Endothelial cell (in vitro differentiated cells): ENCODE results near the gene CTNNB1. TPM values are rescaled to one million over a fixed set of nuclear protein-coding genes. Genes with fewer than 3 reads are reported as not detected.
A peak's percentile ranks its signal among the peaks of the same experiment; 100 is the strongest.

ENCODE experiments used
- DNase-seq: peaks from one replicate; pipeline ENCODE4 v3.0.0; 2021; ENCODE audit warnings: low spot score
- H3K27ac Mint-ChIP-seq: one replicate; pipeline ENCODE4 v1.8.0; 2021; ENCODE audit warnings: mixed read lengths, inconsistent platforms; ENCODE audit not compliant: unreplicated experiment
- H3K27me3 Mint-ChIP-seq: one replicate; pipeline ENCODE4 v1.8.0; 2021; ENCODE audit warnings: mild to moderate bottlenecking, moderate library complexity, mixed read lengths, inconsistent platforms; ENCODE audit not compliant: unreplicated experiment
- H3K36me3 Mint-ChIP-seq: one replicate; pipeline ENCODE4 v1.8.0; 2021; ENCODE audit warnings: mild to moderate bottlenecking, low read depth, mixed read lengths, inconsistent platforms; ENCODE audit not compliant: unreplicated experiment
- H3K4me1 Mint-ChIP-seq: one replicate; pipeline ENCODE4 v1.8.0; 2021; ENCODE audit warnings: mild to moderate bottlenecking, mixed read lengths, inconsistent platforms; ENCODE audit not compliant: unreplicated experiment
- H3K4me3 Mint-ChIP-seq: one replicate; pipeline ENCODE4 v1.8.0; 2021; ENCODE audit warnings: mild to moderate bottlenecking, mixed read lengths, inconsistent platforms; ENCODE audit not compliant: unreplicated experiment
- H3K9me3 Mint-ChIP-seq: one replicate; pipeline ENCODE4 v1.8.0; 2021; ENCODE audit warnings: mixed read lengths, inconsistent platforms; ENCODE audit not compliant: unreplicated experiment
- total RNA-seq: library from RNA; stranded (reverse); fragmentation: NEBNext Ultra II Directional; extraction: Animal tissue kit (Norgen Biotek cat#: 25700); gene quantifications from one replicate; pipeline ENCODE4 v1.2.1, GENCODE V29; 2021; ENCODE audit not compliant: unreplicated experiment
- TF ChIP-seq, protein P1 (sequence below): fragments of 200-600 bp; sonication (generic); IDR thresholded peaks from one replicate; pipeline ENCODE4 v1.5.0; 2021; ENCODE audit warnings: antibody characterized with exemption; ENCODE audit not compliant: unreplicated experiment

The CTNNB1 gene
- total RNA-seq, 1 donor from 2014 or later: 1,051 TPM

DNA sequence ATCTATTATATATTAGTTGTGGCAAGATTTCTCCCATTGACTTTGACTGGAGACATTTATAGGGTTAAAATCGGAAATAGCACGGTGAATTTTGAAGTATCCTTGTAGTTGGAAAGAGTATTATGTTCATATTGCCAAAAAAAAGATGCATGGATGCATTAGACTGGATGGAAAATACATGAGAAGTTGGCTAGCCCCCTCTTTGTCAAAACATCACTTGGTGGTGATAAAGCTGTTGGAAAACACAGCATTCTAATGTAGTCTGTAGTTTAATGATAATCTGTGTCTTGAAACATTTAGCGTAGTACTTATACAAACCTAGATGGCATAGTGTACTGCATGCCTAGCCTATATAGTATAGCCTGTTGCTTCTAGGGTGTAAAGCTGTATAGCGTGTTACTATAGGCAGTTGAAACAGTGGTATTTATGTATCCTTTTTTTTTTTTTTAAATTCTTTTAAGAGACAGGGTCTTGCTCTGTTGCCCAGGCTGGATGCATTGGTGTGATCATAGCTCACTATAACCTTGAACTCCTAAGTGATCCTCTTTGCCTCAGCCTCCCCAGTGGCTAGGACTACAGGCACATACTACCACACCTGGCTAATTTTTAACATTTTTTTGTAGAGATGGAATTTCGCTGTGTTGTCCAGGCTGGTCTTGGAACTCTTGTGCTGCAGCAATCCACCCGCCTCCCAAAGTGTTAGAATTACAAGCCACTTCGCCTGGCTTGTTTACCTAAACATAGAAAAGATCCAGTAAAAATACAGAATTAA lies 21.8 kb downstream of the CTNNB1 start:
- Mint-ChIP-seq H3K4me1 (peaks cover 38% of the 10 kb centered on the region), H3K36me3 (peaks cover 15% of the 10 kb centered on the region), H3K27me3 (peaks cover 3% of the 10 kb centered on the region), H3K27ac (no peak overlapping the region), H3K9me3 (no peaks in the 10 kb centered on the region), H3K4me3 (no peak overlapping the region)
- TF ChIP-seq, protein P1, sequence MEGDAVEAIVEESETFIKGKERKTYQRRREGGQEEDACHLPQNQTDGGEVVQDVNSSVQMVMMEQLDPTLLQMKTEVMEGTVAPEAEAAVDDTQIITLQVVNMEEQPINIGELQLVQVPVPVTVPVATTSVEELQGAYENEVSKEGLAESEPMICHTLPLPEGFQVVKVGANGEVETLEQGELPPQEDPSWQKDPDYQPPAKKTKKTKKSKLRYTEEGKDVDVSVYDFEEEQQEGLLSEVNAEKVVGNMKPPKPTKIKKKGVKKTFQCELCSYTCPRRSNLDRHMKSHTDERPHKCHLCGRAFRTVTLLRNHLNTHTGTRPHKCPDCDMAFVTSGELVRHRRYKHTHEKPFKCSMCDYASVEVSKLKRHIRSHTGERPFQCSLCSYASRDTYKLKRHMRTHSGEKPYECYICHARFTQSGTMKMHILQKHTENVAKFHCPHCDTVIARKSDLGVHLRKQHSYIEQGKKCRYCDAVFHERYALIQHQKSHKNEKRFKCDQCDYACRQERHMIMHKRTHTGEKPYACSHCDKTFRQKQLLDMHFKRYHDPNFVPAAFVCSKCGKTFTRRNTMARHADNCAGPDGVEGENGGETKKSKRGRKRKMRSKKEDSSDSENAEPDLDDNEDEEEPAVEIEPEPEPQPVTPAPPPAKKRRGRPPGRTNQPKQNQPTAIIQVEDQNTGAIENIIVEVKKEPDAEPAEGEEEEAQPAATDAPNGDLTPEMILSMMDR: no peak
- DNase-seq: no peak

DNA sequence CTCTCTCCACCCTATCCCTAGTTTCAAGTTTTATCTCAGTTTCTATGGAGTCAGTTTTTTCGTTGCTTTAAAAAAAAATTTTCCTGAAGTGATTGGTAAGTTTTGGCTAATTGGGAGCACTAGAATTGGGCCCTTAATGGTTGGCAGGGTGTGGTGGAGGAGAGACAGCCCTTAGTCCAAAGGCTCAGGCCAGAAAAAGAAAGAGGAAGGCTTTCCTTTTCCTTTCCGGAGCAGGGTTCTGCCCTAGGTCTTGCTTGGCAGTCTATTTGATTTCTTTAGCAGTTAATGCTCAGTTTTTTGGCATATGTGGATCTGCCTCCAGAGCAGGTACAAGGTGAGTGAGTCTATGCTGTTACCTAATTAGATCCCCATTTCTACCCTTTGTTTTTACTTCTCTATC lies 22.7 kb downstream of the CTNNB1 start:
- no peak overlapping the region for H3K4me3 Mint-ChIP-seq
- TF ChIP-seq, protein P1: no peak
- peak overlapping the region; percentile 18 for H3K27ac Mint-ChIP-seq
- H3K36me3 Mint-ChIP-seq: peaks cover 23% of the 10 kb centered on the region
- no peak for DNase-seq
- H3K27me3 Mint-ChIP-seq: peaks cover under 1% of the 10 kb centered on the region
- no peaks in the 10 kb centered on the region for H3K9me3 Mint-ChIP-seq
- H3K4me1 Mint-ChIP-seq: peaks cover 41% of the 10 kb centered on the region

DNA sequence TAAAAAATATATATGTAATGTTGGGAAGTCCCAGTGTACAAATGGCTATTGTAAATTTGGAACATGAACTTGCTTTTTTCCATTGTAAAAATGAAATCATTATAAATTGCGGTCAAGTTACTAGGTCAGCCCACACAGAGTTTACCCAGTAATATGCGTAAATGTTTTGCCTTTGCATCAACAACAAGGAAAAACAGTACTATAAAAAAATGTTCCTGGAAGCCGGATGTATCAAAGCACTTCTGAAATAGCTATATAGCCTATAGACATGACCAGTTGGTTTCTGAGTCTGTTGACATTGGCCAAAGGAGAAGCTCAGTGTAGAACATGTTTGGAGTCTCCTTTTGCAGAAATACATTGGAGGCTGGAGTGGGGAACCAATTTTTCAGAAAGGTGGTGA lies 23.2 kb downstream of the CTNNB1 start:
- Mint-ChIP-seq H3K36me3 (peaks cover 25% of the 10 kb centered on the region), H3K9me3 (no peaks in the 10 kb centered on the region), H3K4me1 (peaks cover 41% of the 10 kb centered on the region), H3K27me3 (no peaks in the 10 kb centered on the region), H3K4me3 (no peak overlapping the region), H3K27ac (no peak overlapping the region)
- DNase-seq: no peak
- TF ChIP-seq, protein P1: no peak

DNA sequence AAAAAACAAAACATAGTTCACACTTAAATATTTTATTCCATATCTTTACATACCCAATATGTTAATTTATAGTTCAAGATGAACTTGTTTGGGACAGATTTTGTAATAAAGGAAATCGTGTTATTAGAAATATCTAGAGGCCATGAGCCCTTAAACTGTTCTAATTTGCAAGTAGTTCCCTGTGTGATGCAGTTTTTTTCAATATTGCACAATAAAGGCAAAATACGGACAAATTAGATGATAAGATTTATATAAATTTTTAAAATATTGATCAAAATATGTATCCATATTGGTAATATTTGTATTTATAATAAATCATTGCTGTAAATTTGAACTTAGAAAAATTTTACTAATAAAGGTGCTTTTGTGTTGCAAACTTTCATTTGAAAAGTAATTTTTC lies 23.8 kb downstream of the CTNNB1 start:
- Mint-ChIP-seq H3K36me3 (peaks cover 30% of the 10 kb centered on the region), H3K4me1 (peaks cover 44% of the 10 kb centered on the region), H3K27ac (no peak overlapping the region), H3K4me3 (no peak overlapping the region), H3K9me3 (no peaks in the 10 kb centered on the region), H3K27me3 (no peaks in the 10 kb centered on the region)
- TF ChIP-seq, protein P1: no peak
- no peak for DNase-seq

DNA sequence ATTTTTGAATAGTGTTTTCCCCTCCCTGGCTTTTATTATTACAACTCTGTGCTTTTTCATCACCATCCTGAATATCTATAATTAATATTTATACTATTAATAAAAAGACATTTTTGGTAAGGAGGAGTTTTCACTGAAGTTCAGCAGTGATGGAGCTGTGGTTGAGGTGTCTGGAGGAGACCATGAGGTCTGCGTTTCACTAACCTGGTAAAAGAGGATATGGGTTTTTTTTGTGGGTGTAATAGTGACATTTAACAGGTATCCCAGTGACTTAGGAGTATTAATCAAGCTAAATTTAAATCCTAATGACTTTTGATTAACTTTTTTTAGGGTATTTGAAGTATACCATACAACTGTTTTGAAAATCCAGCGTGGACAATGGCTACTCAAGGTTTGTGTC lies 24.4 kb downstream of the CTNNB1 start:
- H3K4me3 Mint-ChIP-seq: no peak overlapping the region
- peaks cover 36% of the 10 kb centered on the region for H3K36me3 Mint-ChIP-seq
- H3K27me3 Mint-ChIP-seq: no peaks in the 10 kb centered on the region
- peaks cover 47% of the 10 kb centered on the region for H3K4me1 Mint-ChIP-seq
- H3K9me3 Mint-ChIP-seq: no peaks in the 10 kb centered on the region
- no peak overlapping the region for H3K27ac Mint-ChIP-seq
- TF ChIP-seq, protein P1: no peak
- no peak for DNase-seq
